GM18511 (cell line): ENCODE results near the gene ZNF236.
"Not testable (repeated sequence)": the region's sequence is repeated elsewhere in the genome, so short reads cannot be mapped to it uniquely, and the experiment has no call there.

Source experiments
- ATAC-seq: cut with Tn5 transposase; IDR thresholded peaks from one replicate; pipeline ENCODE4 v1.9.1; 2021; ENCODE audit warnings: mild to moderate bottlenecking, moderate library complexity; ENCODE audit not compliant: unreplicated experiment

ZNF236 gene

GRCh38 chr18:77016936-77017335 is 194.6 kb downstream of the ZNF236 start:
- ATAC-seq, result no peak

DNA sequence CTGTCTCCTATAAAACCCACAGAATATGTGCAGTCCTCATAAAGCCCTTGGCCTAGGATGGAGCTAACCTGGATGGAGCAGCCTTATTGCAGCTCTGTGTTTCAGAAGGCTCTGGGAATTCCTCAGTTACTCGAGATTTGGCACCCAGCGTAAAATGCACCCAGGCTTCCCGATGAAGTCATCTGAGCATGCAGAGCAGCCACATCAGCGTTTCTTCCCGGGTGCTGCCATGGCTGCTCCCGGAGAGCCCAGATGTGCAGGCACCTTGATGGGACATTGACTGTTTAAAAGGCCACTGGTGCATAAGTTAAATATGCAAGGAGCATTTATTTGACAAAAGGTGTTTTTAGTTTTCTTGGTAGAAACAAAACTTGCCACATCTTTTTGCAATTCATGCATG is 195.0 kb downstream of the ZNF236 start:
- ATAC-seq, result no peak

GRCh38 chr18:77018650-77019049 is 196.3 kb downstream of the ZNF236 start:
- not testable (repeated sequence) for ATAC-seq

DNA sequence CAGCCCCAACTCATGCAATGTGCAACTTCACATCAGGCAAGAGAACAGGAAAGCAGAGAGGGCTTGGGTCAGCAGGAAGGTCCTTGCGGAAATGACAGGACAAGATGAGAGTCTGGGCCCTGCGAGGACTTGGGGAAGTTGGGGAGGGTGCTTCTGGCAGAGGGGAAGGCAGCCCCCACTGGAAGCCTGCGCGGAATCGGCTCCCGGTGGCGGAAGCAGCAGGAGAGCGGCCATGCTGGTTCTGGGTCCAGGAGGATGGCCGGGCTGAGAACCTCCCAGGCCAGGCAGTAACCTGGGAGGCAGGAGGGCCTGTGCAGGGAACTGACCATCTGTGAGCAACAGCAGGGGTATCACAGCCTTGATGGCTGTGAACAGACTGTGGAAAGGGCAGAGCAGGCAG is 197.3 kb downstream of the ZNF236 start:
- ATAC-seq, result no peak
